ENCODE results near the gene ACTL8.

DNA sequence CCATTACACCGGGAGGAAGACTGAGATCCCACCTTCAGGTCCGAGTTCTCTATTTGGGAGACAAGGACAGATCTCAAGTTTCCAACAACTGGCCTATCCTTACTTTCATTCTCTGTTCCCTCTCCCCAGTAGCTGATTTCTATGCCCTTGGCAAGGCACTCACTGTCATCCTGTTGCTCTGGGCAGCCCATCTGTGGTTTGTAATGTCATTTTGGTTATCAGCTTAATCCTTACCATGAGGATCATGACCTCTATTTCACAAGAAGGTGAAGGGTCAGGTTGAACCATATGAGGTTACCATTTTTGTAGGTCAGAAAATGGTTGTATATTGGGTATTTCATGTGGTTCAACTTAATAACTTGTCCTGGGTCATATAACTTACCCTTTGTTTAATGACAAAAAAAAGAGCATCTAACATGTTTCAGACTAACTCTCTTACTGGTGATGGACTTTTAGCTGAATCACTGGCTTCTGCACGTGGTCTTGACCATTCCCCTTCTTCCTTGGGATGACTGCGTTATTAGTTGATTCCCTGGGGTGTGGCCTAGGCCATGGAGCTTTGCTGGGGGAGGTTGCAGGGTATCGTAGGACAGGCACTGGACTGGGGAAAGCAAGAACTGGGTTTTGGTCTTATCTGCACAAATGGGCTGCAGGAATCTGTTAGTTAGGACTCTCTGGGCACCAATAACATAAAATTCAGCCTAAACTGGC lies 120.2 kb downstream of the ACTL8 start:
- TF ChIP-seq, protein P1, sequence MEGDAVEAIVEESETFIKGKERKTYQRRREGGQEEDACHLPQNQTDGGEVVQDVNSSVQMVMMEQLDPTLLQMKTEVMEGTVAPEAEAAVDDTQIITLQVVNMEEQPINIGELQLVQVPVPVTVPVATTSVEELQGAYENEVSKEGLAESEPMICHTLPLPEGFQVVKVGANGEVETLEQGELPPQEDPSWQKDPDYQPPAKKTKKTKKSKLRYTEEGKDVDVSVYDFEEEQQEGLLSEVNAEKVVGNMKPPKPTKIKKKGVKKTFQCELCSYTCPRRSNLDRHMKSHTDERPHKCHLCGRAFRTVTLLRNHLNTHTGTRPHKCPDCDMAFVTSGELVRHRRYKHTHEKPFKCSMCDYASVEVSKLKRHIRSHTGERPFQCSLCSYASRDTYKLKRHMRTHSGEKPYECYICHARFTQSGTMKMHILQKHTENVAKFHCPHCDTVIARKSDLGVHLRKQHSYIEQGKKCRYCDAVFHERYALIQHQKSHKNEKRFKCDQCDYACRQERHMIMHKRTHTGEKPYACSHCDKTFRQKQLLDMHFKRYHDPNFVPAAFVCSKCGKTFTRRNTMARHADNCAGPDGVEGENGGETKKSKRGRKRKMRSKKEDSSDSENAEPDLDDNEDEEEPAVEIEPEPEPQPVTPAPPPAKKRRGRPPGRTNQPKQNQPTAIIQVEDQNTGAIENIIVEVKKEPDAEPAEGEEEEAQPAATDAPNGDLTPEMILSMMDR (IDR thresholded peaks at IDR 0.05): no peak
- TF ChIP-seq POLR2A (IDR thresholded peaks at IDR 0.05): no peak

Measured in tibial nerve (tissue), 3 donors.